HG03442 (cell line): Measurements from ENCODE around the gene KLK8.

Experiments
- ATAC-seq: cut with Tn5 transposase; IDR thresholded peaks from one replicate; pipeline ENCODE4 v1.9.1; 2021; ENCODE audit warnings: mild to moderate bottlenecking, moderate library complexity; ENCODE audit not compliant: unreplicated experiment

KLK8 gene

GRCh38 chr19:50957587-50957986, 43.8 kb downstream of the KLK8 start:
- ATAC-seq = no peak

GRCh38 chr19:50952910-50953309, 48.5 kb downstream of the KLK8 start, which contains the start of gene KLK5:
Gene KLK5, minus strand, starts transcription at chr19:50953038. Its CDS starts 381 bp downstream, at chr19:50952657.
- ATAC-seq = no peak

DNA sequence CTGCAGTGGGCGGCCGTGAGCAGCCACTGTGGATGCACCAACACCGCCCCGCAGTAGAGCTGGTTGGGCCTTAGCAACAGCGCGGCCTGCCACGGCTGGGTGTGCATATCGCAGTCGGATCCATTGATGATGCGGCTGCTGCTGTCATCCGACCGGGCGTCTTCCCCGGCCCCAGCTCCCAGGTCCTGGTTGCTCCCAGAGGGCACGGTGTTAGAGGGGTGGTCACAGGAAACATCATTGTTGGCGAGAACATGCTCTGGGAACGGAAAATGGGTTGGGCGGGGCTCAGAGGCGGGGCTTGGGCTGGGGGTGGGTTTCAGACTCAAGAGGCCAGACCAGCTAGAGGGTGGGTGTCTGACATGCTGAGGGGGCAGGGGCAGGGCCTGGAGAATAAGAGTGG, 51.5 kb downstream of the KLK8 start:
- no peak for ATAC-seq

GRCh38 chr19:50947123-50947522, 54.3 kb downstream of the KLK8 start:
- no peak for ATAC-seq
